HG03196 (cell line): ENCODE data around the gene CACNA1A.
"Not testable (repeated sequence)": the region's sequence is repeated elsewhere in the genome, so short reads cannot be mapped to it uniquely, and the experiment has no call there.

Experiments
- ATAC-seq: cut with Tn5 transposase; IDR thresholded peaks from one replicate; pipeline ENCODE4 v1.9.1; 2021; ENCODE audit not compliant: unreplicated experiment

The CACNA1A gene

GRCh38 chr19:13506471-13506820, at the start of gene CACNA1A:
Gene CACNA1A, minus strand, starts transcription at chr19:13506479. Its CDS starts 255 bp downstream, at chr19:13506224.
- no peak for ATAC-seq

DNA sequence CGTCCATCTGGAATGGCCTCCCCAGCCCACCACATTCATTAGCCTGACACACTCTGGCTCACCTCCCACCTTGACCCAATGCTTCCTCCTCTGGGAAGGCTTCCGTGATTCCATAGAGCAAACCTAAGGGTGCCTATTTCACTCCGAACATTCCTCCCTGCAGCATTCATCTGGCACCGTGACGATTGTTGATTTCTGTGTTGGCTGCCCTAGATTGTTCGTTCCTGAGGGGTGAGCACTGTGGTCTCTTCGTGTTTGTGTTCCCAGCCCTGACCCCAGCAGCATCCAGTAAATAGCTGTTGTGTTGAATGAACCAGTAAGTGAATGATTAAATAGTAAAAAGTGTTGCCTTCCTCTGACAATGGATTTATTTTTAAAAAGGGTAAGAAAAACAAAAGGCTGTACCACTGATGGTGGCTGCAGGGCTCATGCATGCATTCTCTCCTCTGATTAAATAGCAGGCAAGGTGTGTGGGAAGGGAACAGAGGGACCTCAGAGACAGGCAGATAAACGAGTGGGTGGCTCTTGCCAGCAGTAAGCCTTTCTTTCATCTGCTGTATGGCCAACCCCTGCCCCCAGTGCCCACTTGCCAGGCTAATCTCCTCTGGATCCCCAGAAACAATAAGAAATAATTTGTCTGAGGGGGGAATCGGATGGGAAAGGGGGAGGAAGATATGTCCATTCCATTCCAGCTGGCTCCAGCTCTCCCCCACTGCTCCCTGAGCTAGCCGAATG, 48.4 kb upstream of the CACNA1A start:
- no peak for ATAC-seq

DNA sequence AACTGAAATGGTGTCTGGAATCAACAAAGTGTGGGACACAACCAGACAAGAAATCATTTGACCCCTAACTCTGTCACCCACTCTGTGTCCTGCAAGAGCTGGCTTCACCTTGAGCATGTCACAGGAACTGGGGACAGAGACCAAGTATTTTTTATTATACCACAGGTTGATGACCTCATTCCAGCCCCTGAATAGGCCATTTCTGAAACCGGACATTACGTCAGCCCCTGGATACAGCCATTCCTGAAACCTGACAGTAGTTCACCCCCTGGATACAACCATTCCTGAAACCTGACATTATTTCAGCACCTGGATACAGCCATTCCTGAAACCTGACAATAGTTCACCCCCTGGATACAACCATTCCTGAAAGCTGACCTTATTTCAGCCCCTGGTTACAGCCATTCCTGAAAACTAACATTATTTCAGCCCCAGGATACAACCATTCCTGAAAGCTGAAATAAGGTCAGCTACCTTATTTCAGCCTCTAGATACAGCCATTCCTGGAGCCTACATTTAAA, 47.7 kb upstream of the CACNA1A start:
- no peak for ATAC-seq

GRCh38 chr19:13548131-13548530, 41.9 kb upstream of the CACNA1A start:
- no peak for ATAC-seq

DNA sequence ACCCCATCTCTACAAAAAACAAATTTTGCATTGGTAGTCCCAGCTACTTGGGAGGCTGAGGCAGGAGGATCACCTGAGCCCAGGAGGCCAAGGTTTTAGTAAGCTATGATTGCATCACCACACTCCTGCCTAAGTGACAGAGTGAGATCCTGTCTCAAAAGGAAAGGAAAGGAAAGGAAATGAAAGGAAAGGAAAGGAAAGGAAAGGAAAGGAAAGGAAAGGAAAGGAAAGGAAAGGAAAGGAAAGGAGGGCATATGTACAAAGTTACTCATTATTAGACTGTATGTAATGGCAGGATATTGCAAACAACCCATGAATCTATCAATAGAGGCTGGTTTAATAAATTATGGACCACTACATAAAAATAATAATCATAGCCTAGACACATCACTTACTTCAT, 40.8 kb upstream of the CACNA1A start:
- ATAC-seq: no peak

- ATAC-seq: no peak
Observed at GRCh38 chr19:13544423-13544822, 38.1 kb upstream of the CACNA1A start.

- ATAC-seq: no peak
Observed at GRCh38 chr19:13541554-13541953, 35.3 kb upstream of the CACNA1A start.

GRCh38 chr19:13539332-13539731, 33.1 kb upstream of the CACNA1A start:
- no peak for ATAC-seq

DNA sequence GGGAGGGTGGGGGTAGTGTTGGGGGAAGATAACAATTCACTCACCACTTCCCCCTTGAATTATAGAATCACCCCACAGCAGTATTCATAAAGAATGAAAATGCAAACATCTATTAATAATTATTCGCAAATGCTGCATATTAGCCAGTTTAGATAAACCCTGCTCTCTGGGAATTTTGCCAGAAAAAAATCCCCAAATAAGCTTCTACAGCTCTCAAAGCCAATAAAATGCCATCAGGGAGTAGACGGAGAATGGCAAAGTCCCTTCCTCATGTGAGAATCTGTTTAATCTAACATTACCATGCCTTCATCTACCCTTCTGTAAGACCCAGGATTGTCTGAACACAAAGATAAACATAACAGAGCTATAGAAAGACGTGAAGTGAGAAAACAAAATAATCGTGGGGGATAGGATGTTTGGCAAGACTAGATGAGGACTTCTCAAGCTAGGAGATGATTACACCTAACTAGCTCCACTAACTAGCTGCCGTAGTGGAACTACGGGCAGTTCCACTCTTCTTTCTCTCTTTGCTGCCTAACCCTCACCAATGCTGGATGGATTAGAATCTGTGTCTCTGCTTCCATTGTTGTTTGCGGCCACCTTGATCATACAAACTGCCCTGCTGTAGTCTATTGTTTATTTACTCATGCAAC, 32.4 kb upstream of the CACNA1A start:
- no peak for ATAC-seq

GRCh38 chr19:13537454-13537853, 31.2 kb upstream of the CACNA1A start:
- no peak for ATAC-seq

GRCh38 chr19:13530720-13531119, 24.4 kb upstream of the CACNA1A start:
- no peak for ATAC-seq

DNA sequence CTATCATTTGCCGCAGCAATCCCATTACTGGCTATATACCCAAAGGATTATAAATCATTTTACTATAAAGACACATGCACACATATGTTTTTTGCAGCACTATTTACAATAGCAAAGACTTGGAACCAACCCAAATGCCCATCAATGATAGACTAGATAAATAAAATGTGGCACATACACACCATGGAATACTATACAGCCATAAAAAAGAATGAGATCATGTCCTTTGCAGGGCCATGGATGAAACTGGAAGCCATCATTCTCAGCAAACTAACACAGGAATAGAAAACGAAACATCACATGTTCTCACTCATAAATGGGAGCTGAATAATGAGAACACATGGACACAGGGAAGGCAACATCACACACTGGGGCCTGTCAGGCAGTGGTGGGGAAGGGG, 23.4 kb upstream of the CACNA1A start:
- ATAC-seq: not testable (repeated sequence)

DNA sequence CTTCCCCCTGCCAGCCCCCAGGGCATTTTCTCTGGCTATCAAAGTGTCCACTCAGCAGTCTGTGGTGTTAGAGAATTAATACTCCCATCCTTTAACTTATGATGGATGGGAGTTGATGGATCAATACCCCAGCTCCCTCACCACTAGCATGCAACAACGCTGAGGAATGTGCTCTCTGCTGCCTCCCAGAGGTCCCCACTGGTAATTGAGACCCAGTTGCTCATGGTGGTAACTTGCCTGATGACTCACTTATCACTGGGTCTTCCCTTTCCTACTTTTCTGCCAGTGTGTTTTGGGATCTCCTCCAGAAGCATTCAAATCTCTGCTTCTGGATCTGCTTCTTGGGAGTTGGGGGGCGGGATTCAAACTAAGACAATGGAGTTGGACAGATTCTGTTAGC, 20.3 kb upstream of the CACNA1A start:
- ATAC-seq: no peak

DNA sequence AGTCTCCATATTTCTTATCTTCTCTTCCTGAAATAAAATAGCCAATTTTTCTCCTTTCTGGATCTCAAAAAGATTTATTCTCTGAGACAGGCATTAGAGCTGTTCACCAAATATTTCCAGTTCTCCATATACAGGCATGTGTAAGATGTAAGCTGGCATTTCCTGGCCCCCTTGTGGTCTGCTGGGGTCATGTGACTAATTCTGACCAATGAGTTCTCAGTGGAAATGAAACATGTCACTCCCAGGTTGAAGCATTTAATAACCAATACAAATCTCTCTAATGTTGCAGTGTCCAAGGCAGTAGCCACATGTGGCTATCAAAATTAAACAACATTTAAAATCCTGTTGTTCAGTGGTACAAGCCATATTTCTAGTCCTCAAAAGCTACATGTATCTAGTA, 14.8 kb upstream of the CACNA1A start:
- no peak for ATAC-seq

GRCh38 chr19:13511947-13512346, 5.7 kb upstream of the CACNA1A start:
- no peak for ATAC-seq

GRCh38 chr19:13507053-13507611, 853 bp upstream of the CACNA1A start:
- no peak for ATAC-seq

- no peak for ATAC-seq
Observed at GRCh38 chr19:13505761-13506470, 363 bp downstream of the CACNA1A start.

DNA sequence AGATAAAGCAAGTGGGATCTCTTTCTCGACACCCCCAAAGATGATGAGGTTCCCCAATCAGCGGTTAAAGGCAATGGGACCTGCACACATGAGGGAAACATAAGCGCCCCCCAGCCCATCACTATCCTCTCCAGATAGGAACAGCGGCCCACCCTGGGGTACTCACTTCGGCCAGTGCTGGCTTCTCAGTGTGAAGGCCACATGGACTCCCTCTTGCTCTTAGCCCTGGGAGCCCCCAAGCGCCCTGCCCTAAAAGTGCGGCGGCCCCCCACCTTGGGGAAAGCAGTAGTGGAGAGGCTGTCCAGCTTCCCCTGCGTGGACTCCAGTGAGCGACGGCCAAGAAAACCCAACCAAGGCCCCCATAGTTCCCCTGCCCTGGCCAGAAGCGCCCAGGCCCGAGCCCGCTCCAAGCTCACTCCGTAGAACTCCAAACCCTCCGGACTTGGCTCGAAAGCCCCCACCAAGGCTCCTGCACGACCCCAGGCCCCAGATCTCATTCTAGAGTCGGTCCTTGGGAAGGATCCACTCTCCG, 1.0 kb downstream of the CACNA1A start:
- ATAC-seq: no peak

DNA sequence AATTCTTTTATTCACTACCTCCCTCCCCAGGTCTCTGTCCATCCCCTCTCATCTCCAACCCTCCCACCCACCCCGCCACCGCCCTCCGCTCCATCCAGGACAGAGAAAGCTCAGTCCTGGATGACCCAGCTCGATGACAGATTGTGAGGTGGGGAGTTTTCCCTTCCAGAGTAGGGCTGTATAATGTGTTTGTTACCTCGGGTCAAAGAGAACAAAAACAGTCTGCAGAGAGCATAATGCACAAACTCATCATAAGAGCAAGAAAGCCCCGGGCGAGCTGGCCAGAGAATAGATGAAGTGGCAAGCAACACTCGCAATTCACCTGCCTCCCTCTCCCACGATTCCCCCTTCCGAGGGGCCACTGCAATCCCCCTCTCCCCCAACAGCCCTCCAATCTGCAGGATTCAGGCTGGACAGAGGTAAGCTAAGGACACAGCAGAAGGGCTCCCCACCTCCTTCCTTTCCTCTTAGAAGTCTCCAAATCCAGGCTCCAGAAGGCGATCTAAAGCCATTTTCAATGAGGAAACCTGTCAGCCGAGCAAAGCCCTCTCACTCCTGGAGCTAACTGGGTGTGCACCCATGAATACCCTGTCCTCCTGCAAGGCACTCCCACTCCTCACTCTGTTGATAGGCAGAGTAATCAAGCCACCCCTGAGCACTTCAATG, 2.6 kb downstream of the CACNA1A start:
- no peak for ATAC-seq

GRCh38 chr19:13502231-13502630, 4.0 kb downstream of the CACNA1A start:
- no peak for ATAC-seq

DNA sequence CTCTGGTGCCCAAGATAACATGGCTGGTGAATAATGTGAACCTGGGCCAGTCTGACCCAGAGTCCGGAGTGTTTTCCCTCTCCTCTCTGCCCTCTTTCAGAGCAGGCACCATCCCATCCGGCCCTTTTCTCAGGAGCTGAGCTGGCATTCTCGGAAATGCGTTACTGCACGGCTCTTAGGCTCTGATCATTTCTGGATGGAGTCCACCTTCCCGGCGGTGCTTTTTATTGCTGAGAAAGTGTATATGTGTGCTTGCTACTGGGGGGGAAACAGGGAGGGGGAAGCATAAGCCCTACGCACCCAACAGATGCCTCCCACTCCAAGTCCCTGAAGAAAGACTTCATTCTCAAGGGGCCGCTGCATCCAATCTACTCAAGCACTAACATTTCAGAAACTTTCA, 6.6 kb downstream of the CACNA1A start:
- no peak for ATAC-seq
